ENCODE results near the gene CASP4. TPM values are rescaled to one million over a fixed set of nuclear protein-coding genes. Genes with fewer than 3 reads are reported as not detected.

Gene CASP4
- total RNA-seq (2022) (41.7 and 42.0 TPM in 2 replicates), Bru-seq, nascent RNA (percentile 82 among the genes with signal in this experiment), BruChase-seq, experiment 1, labeled RNA remaining after a 2-hour chase (percentile 65 among the genes with signal in this experiment), BruChase-seq, experiment 2, labeled RNA remaining after a 6-hour chase (percentile 71 among the genes with signal in this experiment)
- long read RNA-seq, transcript CASP4-203 (9 exons, 2,158 nt) = major isoform, 49 of 72 reads
- long read RNA-seq, partial matches to known transcripts = 9 of 72 reads
- long read RNA-seq, other reads (novel, unspliced or antisense) = 14 of 72 reads

GRCh38 chr11:104968355-104968855, at the start of gene CASP4:
Gene CASP4 (minus strand): TSS chr11:104968574. CDS start chr11:104968525, 49 bp downstream.
- TF ChIP-seq, protein P1, sequence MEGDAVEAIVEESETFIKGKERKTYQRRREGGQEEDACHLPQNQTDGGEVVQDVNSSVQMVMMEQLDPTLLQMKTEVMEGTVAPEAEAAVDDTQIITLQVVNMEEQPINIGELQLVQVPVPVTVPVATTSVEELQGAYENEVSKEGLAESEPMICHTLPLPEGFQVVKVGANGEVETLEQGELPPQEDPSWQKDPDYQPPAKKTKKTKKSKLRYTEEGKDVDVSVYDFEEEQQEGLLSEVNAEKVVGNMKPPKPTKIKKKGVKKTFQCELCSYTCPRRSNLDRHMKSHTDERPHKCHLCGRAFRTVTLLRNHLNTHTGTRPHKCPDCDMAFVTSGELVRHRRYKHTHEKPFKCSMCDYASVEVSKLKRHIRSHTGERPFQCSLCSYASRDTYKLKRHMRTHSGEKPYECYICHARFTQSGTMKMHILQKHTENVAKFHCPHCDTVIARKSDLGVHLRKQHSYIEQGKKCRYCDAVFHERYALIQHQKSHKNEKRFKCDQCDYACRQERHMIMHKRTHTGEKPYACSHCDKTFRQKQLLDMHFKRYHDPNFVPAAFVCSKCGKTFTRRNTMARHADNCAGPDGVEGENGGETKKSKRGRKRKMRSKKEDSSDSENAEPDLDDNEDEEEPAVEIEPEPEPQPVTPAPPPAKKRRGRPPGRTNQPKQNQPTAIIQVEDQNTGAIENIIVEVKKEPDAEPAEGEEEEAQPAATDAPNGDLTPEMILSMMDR (IDR thresholded peaks at IDR 0.05; ENCODE audit: insufficient read depth in 1 of 2, low read depth in 1 of 2, low read length in 1 of 2, severe bottlenecking in 1 of 2, unreplicated experiment in 1 of 2) = no peak
- DNase-seq = peak in 1 of 2 experiments; percentile 39
- H3K4me3 ChIP-seq (ENCODE audit: low read depth, low read length) = peak within 1 kb of the TSS; percentile 35
- Mint-ChIP-seq H3K9me3 (ENCODE audit: unreplicated experiment) (peaks cover 30% of the 10 kb centered on the region), H3K4me3 (ENCODE audit: unreplicated experiment) (peak within 1 kb of the TSS; percentile 73), H3K4me1 (ENCODE audit: low read depth, unreplicated experiment) (peaks cover 47% of the 10 kb centered on the region), H3K27ac (ENCODE audit: unreplicated experiment) (peak within 1 kb of the TSS; percentile 85), H3K36me3 (ENCODE audit: insufficient read depth, unreplicated experiment) (no peaks in the 10 kb centered on the region), H3K27me3 (ENCODE audit: insufficient read depth, unreplicated experiment) (no peaks in the 10 kb centered on the region)
- no peaks in the 10 kb centered on the region for H3K9me3 ChIP-seq
- no peaks in the 10 kb centered on the region for H3K36me3 ChIP-seq (ENCODE audit: control insufficient read depth, insufficient read depth, low read length)
- intact Hi-C loops (cut with micrococcal nuclease; ENCODE audit: unreplicated experiment) = loop anchor here (1.0 to 5.0 kb wide), 3 partner anchors 235 to 361 kb away; no protein-coding TSS in a partner anchor
- POLR2A ChIA-PET = no interaction called here
- no TSS peak for BruUV-seq (replicated peaks)
- CTCF ChIA-PET = no interaction called here
- peaks cover 30% of the 10 kb centered on the region for H3K4me1 ChIP-seq
- H3K27me3 ChIP-seq (replicated peaks; ENCODE audit: control insufficient read depth, insufficient read depth, low read length) = no peaks in the 10 kb centered on the region

DNA sequence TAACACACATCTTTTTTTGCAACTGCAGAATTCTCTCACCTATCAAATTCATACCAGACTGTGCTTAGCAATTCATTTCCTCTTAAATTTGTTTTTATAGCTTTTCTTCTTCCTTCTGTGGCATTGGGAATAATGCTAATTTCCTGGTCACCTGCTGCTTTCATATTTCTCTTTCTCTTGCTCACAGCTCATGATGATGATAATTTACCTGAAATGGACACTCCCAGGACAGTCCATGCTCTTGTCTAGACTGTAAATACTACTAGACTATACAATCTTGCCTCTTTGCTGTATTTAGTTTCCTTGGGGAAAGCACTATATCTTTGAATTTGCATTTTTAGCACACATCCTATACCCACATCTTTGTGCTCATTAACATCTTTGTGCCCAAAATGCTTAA, 39.1 kb upstream of the CASP4 start:
- H3K36me3 Mint-ChIP-seq (ENCODE audit: insufficient read depth, unreplicated experiment) = no peaks in the 10 kb centered on the region
- H3K9me3 ChIP-seq = no peaks in the 10 kb centered on the region
- no peaks in the 10 kb centered on the region for H3K36me3 ChIP-seq (ENCODE audit: control insufficient read depth, insufficient read depth, low read length)
- peaks cover 35% of the 10 kb centered on the region for H3K4me1 ChIP-seq
- H3K4me1 Mint-ChIP-seq (ENCODE audit: low read depth, unreplicated experiment) = peaks cover 22% of the 10 kb centered on the region
- TF ChIP-seq, protein P1 (IDR thresholded peaks at IDR 0.05; ENCODE audit: insufficient read depth in 1 of 2, low read depth in 1 of 2, low read length in 1 of 2, severe bottlenecking in 1 of 2, unreplicated experiment in 1 of 2) = no peak
- no peaks in the 10 kb centered on the region for H3K27me3 ChIP-seq (replicated peaks; ENCODE audit: control insufficient read depth, insufficient read depth, low read length)
- H3K9me3 Mint-ChIP-seq (ENCODE audit: unreplicated experiment) = peaks cover 2% of the 10 kb centered on the region
- no peak for DNase-seq
- H3K27me3 Mint-ChIP-seq (ENCODE audit: insufficient read depth, unreplicated experiment) = no peaks in the 10 kb centered on the region
- no peak overlapping the region for H3K27ac Mint-ChIP-seq (ENCODE audit: unreplicated experiment)
- ChIA-PET POLR2A (no interaction called here), CTCF (no interaction called here)
- H3K4me3 Mint-ChIP-seq (ENCODE audit: unreplicated experiment) = no peak overlapping the region
- intact Hi-C loops (cut with micrococcal nuclease; ENCODE audit: unreplicated experiment) = no loop called here
- no TSS peak for BruUV-seq (replicated peaks)
- H3K4me3 ChIP-seq (ENCODE audit: low read depth, low read length) = no peak overlapping the region

DNA sequence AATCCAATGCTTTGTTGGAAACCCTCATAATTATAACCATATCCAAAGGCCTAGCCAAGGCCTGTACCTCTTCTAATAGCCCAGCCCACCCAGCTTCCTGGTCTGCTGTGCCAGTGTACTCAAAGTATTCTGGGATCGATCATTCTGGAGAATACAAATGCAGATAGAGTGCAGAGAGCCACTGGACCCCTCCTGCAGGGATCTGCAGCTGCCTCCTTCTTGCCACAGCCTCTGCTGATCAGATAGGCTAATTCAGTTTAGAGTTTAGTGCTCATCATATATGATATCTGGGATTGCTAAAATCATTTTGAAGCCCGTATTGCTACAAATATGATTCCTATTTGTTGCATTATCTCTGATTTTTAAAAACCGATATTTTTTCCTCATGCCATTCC, 37.1 kb upstream of the CASP4 start:
- no peaks in the 10 kb centered on the region for H3K36me3 ChIP-seq (ENCODE audit: control insufficient read depth, insufficient read depth, low read length)
- TF ChIP-seq, protein P1 (IDR thresholded peaks at IDR 0.05; ENCODE audit: insufficient read depth in 1 of 2, low read depth in 1 of 2, low read length in 1 of 2, severe bottlenecking in 1 of 2, unreplicated experiment in 1 of 2) = no peak
- Mint-ChIP-seq H3K36me3 (ENCODE audit: insufficient read depth, unreplicated experiment) (peaks cover 5% of the 10 kb centered on the region), H3K9me3 (ENCODE audit: unreplicated experiment) (peaks cover 19% of the 10 kb centered on the region), H3K4me1 (ENCODE audit: low read depth, unreplicated experiment) (peaks cover 18% of the 10 kb centered on the region), H3K27ac (ENCODE audit: unreplicated experiment) (peak overlapping the region; percentile 33), H3K4me3 (ENCODE audit: unreplicated experiment) (no peak overlapping the region), H3K27me3 (ENCODE audit: insufficient read depth, unreplicated experiment) (no peaks in the 10 kb centered on the region)
- DNase-seq = no peak
- ChIA-PET CTCF (interaction anchor here (0.6 to 0.8 kb wide), 2 partner anchors 1301 to 1323 kb away, joined by 3 read pairs; no protein-coding TSS in a partner anchor), POLR2A (no interaction called here)
- intact Hi-C loops (cut with micrococcal nuclease; ENCODE audit: unreplicated experiment) = no loop called here
- H3K4me3 ChIP-seq (ENCODE audit: low read depth, low read length) = no peak overlapping the region
- H3K27me3 ChIP-seq (replicated peaks; ENCODE audit: control insufficient read depth, insufficient read depth, low read length) = no peaks in the 10 kb centered on the region
- peaks cover 5% of the 10 kb centered on the region; the same call in 1 of the 2 replicates for H3K9me3 ChIP-seq
- H3K4me1 ChIP-seq = peaks cover 33% of the 10 kb centered on the region
- BruUV-seq (replicated peaks) = no TSS peak

Data from Caco-2 (cell line).